Stimulated activated CD4-positive, alpha-beta T cell treated with anti-CD3 and anti-CD28 coated beads, Interleukin-4, amount 100 ng/mL, for 24 hours (primary cell): ENCODE measurements around the gene HPS4.

Experiments used
- DNase-seq: peaks from one replicate; pipeline ENCODE4 v3.0.0-alpha.2; 2020

HPS4 gene

GRCh38 chr22:26463688-26464087 is 19.9 kb downstream of the HPS4 start:
- no peak for DNase-seq

GRCh38 chr22:26463101-26463661 is 20.4 kb downstream of the HPS4 start:
- DNase-seq, result no peak

- DNase-seq, result no peak
These were observed 20.9 kb downstream of the HPS4 start for GRCh38 chr22:26462641-26463040.

DNA sequence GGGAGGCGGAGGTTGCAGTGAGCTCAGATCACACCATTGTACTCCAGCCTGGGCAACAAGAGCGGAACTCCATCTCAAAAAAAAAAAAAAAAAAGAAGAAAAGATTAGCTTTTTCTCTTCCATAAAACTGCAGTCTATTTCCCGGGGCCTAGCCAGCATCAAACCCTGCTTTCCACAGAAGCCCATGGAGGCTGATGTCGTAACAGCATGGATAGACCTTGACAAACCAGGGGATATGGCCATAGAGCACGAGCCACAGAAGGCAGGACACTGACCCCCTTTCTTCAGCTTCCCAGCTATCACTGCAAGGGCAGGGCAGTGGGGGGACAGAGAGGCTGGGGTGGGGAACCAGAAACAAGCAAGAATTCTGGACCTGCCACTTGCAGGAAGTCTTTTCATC is 21.5 kb downstream of the HPS4 start:
- DNase-seq, result no peak

DNA sequence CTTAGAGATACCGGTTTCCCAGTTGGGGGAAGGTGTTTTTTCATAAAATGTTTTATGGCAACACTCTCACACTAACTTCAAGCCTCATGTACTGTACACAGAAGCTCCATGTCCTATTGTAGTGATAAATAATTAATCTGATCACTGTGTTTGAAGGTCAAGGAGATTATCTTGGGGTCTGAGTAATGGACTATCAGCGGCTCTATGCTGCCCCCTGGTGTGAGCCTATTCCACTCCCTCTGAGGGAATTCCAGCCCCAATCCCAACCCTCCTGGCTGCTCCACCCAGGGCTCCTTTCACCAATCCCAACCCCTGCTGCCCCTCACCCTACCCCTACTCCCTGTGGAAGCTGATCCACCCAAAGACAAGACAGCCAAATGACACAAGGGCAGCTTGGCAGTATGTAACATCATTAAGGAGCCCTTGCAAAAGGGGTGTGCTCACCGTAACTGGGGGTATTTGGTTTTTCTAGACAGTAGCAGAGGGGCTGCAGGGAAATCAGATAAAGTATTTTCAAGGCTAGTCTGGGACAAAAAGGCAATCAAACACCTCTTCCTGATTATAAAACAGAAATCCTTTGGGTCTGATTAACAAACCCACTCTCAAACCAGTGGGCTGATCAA is 22.3 kb downstream of the HPS4 start:
- DNase-seq, result peak; percentile 55

- no peak for DNase-seq
These were observed 23.4 kb downstream of the HPS4 start for GRCh38 chr22:26460202-26460601.

GRCh38 chr22:26457661-26458272 is 25.8 kb downstream of the HPS4 start:
- DNase-seq, result no peak

GRCh38 chr22:26453812-26454500 is 29.6 kb downstream of the HPS4 start:
- no peak for DNase-seq

GRCh38 chr22:26453216-26453615 is 30.4 kb downstream of the HPS4 start:
- DNase-seq, result no peak

DNA sequence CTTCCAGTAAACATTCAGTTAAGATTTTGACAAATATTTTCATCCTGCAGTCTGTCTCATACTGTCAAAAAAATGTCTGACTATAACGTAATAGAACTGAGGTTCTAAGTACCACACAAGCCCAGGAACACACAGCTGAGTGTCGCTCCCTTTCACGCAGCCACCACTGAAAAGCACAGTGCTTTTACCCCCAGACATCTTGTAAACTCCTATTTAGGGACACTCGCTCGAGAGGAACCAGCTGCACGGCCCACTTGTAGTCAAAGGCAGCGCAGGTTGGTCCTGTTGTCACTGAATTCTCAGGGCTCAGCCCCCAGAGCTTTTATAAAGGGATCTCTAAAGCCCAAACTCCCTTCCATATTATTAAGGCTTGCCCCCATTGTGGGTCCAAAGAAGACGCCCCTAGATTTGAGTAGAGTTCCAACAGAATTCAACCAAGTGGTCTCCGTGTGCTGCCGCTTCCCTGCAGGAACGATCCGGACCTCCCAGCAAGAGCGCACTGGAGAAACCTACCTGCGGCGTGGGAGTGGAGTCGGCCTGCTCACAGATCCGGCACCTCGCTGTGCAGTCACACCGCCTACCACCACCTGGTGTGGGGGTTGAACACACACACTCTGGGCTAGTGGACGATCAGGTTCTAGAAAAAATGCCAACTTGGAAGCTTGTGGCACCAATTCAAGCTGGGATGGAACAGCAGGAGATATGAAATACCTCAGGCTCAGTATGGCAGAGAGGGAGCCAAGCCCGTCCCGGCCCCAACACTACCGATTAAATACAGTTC is 31.2 kb downstream of the HPS4 start:
- no peak for DNase-seq

DNA sequence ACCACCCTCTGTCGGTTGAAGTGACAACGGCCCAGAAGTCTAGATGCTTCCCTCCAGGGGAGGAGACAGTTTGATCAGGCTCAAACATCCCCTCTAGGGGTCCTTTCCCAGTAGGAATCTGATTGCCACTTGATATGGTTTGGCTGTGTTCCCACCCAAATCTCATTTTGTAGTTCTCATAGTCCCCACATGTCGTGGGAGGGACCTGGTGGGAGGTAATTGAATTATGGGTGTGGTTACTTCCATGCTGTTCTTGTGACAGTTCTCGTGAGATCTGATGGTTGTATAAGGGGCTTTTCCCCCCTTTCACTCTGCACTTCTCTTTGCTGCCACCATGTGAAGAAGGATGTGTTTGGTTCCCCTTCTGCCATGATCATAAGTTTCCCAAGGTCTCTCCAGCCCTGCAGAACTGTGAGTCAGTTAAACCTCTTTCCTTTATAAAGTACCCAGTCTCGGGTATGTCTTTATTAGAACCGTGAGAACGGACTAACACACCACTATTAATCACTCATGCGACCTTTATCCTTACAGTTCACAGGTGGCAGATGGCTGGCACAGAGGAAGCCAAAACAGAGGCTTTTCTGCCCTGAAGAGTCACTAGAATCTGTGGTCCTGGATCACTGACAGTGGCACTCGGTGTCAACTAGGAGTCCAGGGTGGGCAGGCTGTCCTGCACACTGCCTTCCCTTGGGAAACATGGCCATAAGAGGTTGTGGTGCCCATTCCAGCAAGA is 33.0 kb downstream of the HPS4 start:
- DNase-seq, result no peak

- DNase-seq, result no peak
These were observed 34.6 kb downstream of the HPS4 start for GRCh38 chr22:26448941-26449340.

GRCh38 chr22:26448334-26448733 is 35.2 kb downstream of the HPS4 start:
- DNase-seq, result no peak

GRCh38 chr22:26447584-26448329 is 35.8 kb downstream of the HPS4 start:
- DNase-seq, result no peak

DNA sequence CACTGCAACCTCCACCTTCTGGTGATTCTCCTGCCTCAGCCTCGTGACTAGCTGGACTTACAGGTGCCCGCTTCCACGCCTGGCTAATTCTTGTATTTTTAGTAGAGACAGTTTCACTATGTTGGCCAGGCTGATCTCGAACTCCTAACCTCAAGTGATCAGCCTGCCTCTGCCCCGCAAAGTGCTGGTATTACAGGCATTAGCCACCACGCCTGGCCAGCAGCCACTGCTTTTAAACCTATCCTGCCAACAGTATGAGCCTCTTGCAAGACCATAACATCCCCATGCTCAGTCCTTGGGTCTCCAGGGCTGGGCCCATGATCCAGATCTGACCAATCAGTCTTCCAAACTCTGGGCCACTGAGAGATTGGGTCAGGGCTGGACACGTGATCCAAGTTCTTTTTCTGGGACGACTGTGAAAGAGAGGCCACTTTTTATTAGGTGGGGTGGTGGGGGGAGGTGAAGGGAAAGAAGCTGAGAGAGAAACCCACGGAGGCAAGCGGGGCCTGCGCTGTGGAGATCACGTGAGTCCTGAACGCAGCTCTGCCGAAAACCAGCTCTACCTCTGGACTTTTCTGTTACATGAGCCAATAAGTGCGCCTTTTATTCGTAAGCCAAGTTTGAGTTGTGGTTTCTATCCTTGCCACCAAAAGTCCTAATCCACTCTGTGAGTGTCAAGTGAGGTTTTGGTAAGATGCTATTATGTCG is 36.6 kb downstream of the HPS4 start:
- DNase-seq, result no peak

GRCh38 chr22:26445577-26446275 is 37.9 kb downstream of the HPS4 start:
- no peak for DNase-seq

DNA sequence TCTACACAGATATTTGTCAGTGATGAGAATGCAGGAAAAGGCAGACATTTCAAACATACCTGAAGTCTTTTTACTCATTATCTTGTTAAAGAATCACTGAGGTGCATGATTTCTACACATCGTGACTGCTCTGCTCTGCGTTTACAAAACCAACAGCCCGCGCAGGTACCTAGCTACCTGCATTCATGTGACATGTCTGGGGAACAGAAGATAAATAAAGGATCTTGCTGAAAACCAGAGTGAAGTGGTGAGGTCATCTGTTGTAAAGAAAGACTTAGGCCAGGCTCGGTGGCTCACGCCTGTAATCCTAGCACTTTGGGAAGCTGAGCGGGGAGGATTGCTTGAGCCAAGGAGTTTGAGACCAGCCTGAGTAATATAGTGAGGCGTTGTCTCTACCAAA is 38.8 kb downstream of the HPS4 start:
- no peak for DNase-seq

DNA sequence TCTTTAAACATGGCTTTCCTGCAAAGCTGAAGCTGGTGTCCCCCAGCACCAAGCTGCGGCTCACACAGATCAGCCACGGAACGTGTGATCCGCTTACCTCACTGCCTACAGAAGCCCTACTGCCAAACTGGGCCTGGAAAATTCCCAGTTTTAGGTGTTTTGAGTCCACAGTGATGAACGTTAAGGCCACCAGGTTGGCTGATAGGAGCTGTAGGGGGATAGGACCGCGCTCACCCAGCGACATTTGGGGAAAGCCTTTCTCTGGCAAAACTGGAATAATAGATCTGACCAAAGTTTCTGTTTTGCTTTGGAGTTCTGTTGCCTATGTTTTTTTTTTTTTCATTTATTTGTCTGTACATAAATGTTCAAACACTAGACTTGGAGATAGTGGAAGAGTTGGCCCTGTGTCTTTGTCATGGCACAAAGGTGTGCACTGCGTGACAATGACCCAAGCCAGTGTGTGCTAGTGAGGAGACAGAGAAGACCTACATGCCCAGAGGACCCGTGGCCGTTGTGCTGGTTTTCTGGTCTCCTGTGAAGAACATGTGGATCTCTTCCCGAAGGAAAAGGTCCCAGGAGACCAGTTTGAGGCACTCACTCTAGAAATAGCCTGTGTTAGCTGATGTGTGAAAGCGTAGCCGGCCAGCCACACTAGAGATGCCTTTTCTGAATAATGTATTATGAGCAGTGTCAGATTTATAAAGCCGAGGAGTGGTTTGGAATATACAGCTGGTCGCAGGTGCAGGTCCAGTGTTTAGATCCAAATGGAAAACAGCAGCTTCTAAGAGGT is 39.5 kb downstream of the HPS4 start:
- no peak for DNase-seq

DNA sequence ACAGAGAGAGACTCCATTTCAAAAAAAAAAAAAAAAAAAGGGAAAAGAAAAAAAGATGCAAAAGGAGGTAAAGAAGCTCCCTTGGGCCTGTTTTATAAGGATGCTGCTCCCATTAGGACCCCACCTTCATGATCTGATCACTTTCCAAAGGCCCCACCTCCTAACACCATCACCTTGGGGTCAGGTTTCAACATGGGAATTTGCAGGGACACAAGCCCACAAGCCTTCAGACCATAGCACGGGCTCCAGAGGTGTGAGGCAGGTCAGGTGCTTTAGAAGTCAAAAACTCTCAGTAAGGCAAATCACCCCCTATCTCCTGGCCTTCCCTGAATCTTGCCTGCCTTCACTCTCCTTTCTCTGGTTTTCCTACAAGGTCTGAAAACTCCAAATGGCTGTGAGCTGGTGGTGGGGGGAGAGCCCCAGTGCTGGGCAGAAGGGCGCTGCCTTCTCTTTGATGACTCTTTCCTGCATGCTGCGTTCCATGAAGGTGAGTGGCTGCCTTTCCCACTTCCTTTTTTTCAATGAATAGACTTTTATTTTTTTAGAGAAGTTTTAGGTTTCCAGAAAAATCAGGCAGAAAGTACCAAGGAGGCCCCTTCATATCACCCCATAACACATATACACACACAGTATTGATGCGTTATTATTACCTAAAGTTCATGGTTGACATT is 41.4 kb downstream of the HPS4 start:
- DNase-seq, result no peak
